Activated CD4-positive, alpha-beta T cell treated with anti-CD3 and anti-CD28 coated beads, Interleukin-10, Interleukin-2, amounts not matched to agents 100 ng/mL and 50 ng/mL, durations not matched to agents 16 hours and 8 hours (primary cell): Measurements from ENCODE around the gene EPB41L1.

Experiments used
- DNase-seq: peaks from one replicate; pipeline ENCODE4 v3.0.0-alpha.2; 2020

Gene EPB41L1

GRCh38 chr20:36155991-36156390, 1.5 kb downstream of the EPB41L1 start:
- DNase-seq: no peak

DNA sequence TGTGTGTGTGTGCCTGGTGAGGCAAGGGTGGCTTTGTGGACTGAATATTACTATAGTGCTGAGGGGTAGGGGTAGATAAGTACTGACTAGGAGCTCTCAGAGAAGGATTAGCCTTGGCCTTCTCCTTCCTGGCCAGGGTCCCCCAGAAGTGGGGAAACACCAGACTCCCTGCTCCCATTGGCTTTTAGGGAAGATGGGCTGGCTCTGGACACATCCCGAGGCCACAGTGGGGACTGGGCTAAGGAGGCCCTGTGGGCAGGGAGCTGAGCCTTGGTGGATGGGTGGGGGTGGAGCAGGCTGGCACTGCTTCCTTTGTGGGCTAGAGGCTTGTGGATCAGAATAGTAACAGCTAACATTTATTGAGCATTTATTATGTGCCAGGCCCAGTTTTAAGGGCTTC, 3.1 kb downstream of the EPB41L1 start:
- DNase-seq: no peak

DNA sequence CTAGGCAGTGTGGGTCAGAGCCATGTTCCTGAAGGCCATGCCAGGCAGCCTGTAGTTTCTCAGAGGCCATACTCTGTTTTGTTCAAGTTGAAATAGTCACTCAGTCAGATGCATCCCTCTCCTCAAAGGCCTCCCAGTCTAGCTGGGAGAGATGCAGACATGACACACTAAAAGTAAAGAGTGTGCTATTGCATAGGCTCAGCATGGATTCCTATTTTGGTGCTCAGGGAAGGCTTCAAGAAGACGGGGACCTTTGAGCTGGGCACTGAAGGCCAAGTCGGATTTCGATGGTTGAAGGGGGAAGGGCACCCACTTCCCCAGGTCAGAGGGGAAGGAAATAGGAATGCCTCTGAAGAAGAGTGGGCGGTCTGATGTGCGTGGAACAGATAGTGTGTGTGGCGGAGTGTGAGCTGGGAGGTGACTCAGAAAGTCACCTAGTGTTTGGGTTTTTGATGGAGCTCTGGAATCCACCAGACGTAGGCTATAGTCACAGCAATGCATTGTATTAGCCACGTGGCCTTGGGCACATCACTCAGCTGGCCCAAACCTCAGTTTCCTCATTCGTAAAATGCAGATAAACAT, 3.7 kb downstream of the EPB41L1 start:
- no peak for DNase-seq

DNA sequence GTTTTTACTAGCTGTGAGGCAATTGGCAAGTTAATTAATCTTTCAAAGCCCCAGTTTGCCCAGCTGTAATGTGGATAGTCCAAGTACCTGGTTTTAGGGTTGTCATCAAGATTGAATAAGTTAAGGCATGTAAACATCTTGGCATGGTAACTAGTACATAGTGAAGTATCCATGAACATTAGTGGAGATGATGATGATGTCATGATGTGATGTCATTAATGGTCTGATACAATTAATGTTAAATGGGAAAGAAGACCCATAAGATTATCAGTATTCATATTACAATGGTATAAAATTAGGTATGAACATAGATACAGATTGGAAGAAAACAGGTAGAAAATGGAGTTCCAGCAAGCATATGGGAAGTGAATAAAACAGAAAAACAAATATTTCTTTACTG, 5.3 kb downstream of the EPB41L1 start:
- DNase-seq: no peak

DNA sequence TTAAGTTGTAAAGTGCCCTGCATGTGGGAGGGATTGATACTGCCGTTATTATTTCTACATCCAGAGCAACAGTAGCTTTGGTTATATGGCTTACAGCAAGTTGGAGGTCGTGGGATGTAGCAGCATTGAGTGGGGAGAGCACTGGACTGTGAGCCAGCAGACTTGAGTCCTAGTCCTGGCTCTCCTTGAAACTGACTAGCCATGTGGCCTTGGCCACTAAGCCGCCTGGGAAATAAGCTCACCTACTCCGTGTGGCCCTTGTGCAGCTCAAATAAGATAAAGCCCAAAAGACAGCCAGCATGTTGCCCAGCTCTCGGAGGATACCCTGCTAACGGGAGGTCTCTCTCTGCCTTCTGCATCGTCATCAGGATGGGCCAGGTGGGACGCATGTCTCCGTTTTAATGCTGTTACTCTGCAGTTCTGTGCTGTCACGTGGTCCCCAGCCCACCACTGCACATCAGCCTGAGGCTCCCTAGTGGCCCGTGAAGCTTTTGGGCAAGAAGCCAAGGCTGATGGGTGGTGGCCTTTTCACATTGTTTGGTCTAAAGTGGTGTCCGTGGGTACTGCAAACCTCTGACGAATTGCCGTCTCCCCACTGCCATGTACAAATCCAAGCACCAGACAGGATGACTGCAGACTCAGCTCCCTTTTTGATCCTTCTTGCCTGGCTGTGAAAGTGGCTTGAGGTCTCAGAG, 7.9 kb downstream of the EPB41L1 start:
- DNase-seq: no peak

GRCh38 chr20:36167902-36168503, 13.5 kb downstream of the EPB41L1 start:
- no peak for DNase-seq

DNA sequence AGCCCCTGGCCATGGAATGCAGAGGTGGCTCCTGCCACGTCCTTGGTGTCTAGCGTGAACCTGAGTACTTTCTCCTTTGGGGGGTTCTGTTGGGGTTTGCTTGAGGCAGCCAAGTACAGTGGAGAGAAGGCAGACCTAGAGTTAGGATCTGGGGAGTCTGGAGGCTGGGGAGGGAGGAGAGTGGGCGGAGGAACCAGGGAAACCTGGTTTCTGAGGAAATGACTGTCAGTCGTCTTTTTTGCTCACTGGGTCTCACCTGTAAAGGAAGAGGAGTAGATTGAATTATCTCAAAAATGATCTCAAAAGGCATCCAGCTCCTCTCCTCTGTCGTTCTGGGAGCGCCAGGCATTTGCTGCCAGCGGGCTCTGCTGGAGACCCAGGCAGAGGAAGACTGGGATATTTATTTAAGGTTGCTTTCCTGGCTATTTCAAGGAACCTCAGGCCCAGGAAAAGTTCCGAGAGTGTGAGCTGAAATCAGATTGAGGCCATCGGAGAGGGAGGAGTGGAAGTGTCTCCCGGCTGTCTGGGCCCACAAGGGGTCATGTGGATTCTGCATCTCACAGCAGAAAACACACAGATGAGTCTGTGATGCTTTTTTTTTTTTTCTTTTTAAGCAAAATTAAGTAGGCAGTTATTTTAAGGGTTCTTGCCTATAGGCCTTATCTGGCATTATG, 16.1 kb downstream of the EPB41L1 start:
- no peak for DNase-seq

- peak; percentile 4 for DNase-seq
Measured at GRCh38 chr20:36173451-36173933, 19.0 kb downstream of the EPB41L1 start.

DNA sequence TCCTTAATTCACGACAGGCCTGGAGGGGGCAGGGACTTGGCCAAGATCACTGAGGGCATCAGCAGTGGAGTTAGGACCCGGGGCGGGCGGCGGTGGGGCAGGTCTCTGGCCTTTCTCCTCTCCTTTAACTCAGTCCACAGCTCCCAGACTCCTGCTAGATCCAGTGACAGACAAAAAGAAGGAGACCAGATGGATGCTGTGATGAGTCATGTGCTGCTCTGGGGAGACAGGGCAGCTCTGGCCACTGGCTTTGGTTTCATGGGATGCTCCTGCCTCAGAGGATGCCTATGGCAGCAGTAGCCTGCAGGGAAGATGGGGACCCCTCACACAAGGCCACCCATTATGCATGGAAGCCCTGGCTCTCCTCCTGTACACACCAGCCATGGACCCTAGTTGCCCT, 20.5 kb downstream of the EPB41L1 start:
- DNase-seq: no peak

DNA sequence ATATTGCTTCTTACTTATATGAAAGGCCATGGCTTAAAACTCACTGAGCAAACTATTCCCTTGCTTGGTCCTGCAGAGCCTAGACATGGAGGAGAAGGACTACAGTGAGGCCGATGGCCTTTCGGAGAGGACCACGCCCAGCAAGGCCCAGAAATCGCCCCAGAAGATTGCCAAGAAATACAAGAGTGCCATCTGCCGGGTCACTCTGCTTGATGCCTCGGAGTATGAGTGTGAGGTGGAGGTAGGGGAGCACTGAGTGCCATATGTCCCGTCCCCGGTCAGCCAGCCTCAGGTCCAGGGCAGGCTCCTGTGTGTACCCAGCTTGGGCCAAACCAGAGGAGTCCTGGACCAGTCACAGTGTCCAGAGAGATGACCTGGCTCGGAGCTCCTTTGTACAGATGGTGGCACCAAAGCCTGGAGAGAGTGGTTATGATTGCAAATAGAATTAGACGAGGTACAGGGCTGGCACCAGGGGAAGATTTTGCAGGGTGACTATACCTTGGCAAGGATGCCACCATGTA, 21.0 kb downstream of the EPB41L1 start:
- no peak for DNase-seq

DNA sequence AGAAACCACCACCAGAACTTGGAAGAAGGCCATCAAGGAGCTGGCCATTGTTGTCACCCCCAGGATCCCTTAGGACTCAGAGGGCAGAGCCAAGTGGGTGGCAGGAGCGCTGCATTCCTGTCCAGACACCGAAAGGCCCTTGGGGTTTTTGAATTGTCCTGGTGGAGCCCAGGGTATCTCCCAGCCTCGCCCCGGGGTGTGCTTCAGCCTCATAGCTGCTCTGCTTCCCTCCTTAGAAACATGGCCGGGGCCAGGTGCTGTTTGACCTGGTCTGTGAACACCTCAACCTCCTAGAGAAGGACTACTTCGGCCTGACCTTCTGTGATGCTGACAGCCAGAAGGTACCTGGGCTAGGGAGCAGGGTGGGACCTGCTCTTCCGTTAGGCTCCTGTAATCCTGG, 23.2 kb downstream of the EPB41L1 start:
- no peak for DNase-seq

DNA sequence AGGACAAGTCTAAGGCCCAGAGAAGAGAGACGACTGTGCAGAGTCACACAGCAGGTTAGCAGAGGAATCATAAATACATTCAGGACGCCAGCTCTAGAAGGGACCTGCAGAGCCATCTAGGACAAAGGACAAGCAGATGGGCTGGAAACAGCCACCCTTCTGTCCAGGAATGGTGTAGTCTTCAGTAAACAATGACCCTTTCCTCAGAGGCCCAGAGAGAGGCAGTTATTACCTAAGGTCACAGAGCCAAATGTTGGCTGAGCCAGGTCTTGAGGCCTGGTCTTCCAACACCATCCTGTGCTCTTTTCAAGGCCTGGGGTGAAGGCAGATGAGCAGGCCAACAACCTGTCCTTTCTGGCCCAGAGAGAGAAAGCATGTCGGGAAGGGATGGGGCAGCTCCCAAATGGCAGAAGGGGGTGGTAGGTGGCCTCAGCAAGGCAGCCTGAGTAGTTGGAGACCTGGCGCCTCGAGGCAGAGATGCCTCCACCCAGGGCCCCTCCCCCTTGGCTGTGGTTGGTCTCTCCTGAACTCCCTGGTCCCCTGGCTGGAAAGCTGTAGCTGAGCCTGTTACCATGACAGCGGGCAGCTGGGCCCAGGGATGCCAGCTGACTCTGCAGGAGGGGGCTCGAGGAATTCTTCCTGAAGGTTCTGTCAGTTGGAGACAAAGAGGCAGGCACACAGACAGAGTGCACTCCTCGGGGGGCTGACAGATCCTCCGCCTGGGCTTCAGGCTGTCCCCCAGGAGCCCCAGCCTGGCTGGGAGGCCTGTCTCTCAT, 24.8 kb downstream of the EPB41L1 start:
- no peak for DNase-seq

- DNase-seq: no peak
Measured at GRCh38 chr20:36180323-36180722, 25.8 kb downstream of the EPB41L1 start.

GRCh38 chr20:36181934-36182603, 27.5 kb downstream of the EPB41L1 start:
- no peak for DNase-seq

DNA sequence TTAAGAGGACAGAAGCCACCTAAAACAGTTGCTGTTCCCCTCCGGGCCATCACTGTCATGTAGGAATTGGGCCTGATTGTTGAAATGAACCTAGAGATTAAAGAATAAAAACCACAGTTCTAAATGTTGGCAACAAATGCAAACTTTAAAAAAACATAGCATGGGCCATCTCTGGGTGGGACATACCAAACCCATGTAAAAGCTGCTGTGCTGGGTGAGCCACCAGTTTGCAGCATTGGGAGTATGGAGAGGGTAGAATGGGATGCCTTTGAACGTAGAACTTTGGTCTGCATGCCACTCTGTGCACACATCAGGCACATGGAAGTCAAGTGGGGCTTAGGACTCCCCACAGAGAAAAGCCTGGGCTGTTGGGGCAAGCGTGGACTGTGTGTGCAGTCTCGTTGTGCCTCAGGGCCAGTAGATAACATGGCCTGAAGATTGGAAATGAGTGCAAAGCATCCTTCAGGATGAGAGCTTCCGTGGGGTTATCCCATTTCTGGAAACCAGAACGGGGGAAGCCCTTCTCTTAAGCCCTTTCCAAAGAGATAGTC, 28.1 kb downstream of the EPB41L1 start:
- no peak for DNase-seq

DNA sequence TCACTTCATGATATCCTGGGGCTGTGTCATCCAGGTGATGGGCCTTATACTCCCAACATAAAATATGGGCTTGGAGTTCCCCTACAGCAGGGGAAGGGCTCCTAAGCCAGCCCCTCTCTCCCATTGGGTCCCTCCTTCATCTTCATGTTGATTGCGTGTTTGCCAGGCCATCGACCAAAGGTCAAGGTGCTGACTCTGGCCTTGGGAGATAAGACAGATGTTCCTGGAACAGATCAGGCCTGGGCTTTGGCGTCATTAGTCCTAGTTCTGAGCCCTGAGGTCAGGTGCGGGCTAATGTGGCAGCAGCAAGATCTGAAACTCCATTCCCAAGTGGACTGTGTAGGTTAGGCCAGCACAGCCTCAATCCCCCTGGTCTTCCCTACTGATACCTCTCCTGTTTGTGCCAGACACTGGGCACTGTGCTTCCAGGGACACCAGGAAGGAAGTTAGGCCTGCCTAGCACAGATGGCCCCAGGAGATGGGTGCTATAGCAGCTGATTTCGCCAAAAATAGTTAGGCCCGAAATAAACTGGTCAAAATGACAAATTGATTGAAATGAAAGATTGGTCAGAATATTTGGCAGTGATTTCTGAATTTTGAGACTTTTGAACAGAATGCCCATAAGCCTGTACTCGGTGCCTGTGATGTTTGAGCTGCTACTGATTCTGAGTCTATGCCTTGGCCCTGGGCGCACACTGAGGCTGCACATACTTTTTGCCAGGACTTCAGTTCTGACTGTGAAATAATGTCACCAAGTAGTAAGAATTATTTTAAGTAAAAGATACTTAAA, 28.8 kb downstream of the EPB41L1 start:
- DNase-seq: no peak

DNA sequence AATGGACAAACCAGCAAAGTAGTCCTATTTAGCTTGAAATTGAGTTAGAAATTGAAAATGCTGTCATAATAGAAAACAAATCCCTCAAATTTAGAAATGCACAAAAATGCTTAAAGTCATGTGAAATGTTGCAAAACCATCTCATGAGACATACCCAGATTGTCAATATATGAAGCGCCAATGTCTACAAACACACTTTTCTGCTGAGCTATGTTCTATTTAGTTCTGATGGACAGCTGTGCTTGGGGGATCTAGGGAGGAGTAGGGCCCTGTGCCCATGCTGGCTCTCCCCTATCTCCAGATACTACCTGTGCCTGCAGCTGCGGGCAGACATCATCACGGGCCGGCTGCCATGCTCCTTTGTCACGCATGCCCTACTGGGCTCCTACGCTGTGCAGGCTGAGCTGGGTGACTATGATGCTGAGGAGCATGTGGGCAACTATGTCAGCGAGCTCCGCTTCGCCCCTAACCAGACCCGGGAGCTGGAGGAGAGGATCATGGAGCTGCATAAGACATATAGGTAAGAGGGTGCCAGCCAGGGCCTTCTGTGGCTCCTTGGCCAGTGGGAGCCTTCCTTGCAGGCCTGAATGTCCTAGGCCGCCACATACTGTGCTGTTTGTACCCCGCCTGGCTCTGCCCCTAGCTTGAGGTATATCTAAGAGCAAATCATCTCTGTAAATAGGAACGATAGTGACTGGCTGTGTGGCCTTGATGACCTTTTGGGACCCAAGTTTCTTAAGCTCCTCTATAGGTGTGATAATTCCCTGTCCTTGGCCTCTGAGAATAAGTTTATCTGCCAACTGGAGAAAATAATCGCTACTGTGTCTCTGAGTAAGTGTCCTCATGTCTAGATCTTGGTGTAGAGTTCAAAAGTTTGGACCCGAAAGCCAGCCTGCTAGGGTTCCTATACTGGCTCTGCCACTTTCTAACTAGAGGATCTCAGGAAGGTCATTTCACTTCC, 30.6 kb downstream of the EPB41L1 start:
- DNase-seq: no peak

DNA sequence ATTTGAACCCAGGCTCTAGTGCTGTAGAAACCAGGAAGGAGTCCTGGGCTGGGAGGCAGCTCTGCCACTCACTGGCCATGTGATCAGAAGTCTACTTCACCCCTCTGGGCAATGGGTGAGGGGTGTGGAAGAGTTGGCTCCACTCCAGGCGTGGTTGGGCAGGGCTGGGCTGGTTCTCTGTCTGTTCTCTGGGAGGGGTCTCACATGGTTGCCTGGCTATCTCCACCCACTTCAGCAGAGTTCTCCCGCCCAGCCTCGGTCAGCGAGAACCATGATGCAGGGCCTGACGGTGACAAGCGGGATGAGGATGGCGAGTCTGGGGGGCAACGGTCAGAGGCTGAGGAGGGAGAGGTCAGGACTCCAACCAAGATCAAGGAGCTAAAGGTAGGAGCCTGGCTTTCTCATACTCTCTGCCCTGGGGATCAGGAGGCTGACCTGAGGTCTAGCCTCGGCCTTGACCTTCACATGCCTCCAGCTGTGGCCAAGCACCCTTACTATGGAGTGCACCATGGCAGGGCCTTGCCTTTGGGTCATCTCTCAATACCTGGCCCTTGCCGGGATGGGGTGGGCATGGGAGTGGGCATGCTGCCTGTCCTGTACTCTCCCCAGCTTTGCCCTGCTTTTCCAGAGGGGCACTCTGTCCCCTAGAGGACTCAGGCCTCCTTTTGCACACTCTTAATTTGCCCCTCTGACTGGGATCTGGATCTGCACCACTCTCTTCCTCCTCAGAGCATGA, 39.6 kb downstream of the EPB41L1 start:
- no peak for DNase-seq

DNA sequence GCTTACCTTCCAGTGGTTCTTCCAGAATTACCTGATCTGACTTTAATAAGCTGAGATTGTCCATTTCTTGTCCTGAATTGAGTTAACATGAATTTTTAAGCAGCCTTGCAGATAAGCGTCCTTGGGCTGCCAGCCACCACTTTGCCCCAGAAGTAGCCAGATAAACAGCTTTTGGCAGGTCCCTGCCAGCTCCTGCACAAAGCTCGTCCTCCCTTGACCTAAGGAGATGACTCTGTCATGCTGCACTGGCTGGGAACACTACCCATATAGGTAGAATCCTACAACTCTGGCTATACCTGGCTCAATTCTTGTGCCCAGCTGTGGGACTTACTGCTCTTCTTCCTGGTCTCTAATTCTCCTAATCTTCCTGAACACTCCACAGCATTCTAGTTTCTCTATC, 42.1 kb downstream of the EPB41L1 start:
- DNase-seq: no peak
